SK-N-MC (cell line): Measurements from ENCODE around the gene GFOD1.

Source experiments
- DNase-seq: peaks from one replicate; pipeline ENCODE4 v3.0.0-alpha.2; 2011; ENCODE audit warnings: low read depth, low spot score
- H3K27ac ChIP-seq: fragments of 200-600 bp; sonication (generic); 2 replicates; pipeline ENCODE4 v1.5.1; 2016; ENCODE audit warnings: mixed run types
- H3K36me3 ChIP-seq: fragments of 200-600 bp; sonication (generic); 2 replicates; pipeline ENCODE4 v1.6.1; 2017; ENCODE audit warnings: antibody characterized with exemption, low read length, mixed read lengths; ENCODE audit not compliant: insufficient read depth
- H3K4me3 ChIP-seq: fragments of 200-600 bp; sonication (generic); 2 replicates; pipeline ENCODE4 v1.5.1; 2016
- H3K9ac ChIP-seq: fragments of 200-600 bp; sonication (generic); 2 replicates; pipeline ENCODE4 v1.8.0; 2017; ENCODE audit warnings: mixed run types, mixed read lengths; ENCODE audit not compliant: insufficient read length
- H3K9me3 ChIP-seq: fragments of 200-600 bp; sonication (generic); 2 replicates; pipeline ENCODE4 v1.6.1; 2017; ENCODE audit warnings: low read depth, mild to moderate bottlenecking, antibody characterized with exemption, low read length, moderate library complexity, mixed read lengths
- EZH2 ChIP-seq: fragments of 200-600 bp; sonication (generic); IDR thresholded peaks from one replicate; pipeline ENCODE4 v1.6.1; 2017; ENCODE audit warnings: antibody characterized with exemption
- FOXP2 ChIP-seq: optimal IDR thresholded peaks from 2 replicates; pipeline ENCODE3; 2011; ENCODE audit warnings: mild to moderate bottlenecking, moderate library complexity; ENCODE audit not compliant: insufficient read depth; ENCODE audit errors: extremely low read length, control extremely low read depth
- POLR2AphosphoS5 ChIP-seq: IDR thresholded peaks from 2 replicates; pipeline ENCODE4 v1.6.1; 2012; ENCODE audit warnings: mild to moderate bottlenecking, low read depth, low read length, borderline replicate concordance

Gene GFOD1

DNA sequence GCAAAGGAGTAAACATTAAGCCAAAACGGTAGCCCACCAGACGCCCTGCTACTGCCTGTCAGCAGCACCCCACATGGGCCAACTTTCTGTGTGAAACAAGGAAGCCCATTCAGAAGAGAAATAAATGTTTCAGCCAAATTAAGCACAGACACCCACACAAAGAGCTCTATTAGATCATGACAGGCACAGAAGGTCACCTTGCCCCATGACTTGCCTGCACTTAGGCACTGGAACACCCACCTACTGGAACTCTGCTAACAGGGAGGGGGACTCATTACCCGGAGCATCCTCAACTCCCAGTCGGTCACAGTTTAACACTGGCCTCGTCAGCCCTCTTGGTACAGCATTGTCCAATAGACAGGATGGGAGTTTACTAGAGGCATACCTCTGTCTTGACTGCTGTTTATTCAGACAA, 31.8 kb downstream of the GFOD1 start:
- H3K27ac ChIP-seq, result no peak overlapping the region
- no peaks in the 10 kb centered on the region for H3K9me3 ChIP-seq
- no peak overlapping the region for H3K4me3 ChIP-seq
- DNase-seq, result no peak
- H3K36me3 ChIP-seq, result no peaks in the 10 kb centered on the region; the same call in 1 of the 2 replicates
- no peak overlapping the region for H3K9ac ChIP-seq
- TF ChIP-seq FOXP2 (no peak), POLR2AphosphoS5 (no peak), EZH2 (no peak)

DNA sequence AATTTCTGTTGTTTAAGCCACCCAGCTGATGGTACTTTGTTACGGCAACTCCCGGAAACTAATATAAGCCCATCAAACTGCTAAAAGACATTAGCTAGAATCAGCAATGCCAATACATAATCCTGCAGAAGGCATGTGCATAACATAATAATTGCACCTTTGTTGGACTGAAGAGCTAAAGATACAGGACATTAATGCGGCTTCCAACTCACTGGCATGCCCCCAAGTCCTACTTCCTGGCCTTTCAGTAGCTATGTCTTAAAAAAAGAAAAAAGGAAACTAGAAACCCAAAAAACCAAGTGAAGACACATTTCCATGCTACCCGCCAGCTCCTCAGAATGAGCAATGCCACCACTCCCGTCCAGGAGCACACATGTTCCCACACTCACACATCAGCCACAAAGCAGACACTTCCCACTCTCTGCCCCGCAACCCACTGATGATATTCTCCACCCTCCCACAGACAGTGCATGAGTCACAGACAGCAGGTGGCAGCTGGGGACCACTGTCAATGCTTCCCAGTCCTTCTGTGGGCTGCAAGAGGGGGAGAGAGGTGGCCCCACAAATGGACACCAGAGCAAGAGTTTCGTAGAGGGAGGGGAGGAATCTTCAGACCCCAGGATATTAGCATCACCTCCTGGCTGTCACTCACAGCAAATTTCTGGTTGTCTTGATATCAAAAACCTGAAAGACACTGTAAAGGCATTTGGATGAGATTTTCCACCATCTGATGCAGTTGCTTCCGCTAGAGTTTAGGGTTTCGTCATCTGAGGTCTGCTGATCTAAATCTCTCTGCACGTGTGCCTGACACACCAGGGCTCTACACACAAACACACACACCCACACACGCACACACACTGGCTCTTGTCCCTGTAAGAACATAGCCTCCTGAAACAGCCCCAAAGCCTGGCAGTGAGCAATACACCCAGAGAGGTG, 32.8 kb downstream of the GFOD1 start:
- Histone ChIP-seq H3K27ac (no peak overlapping the region), H3K9me3 (no peaks in the 10 kb centered on the region), H3K9ac (no peak overlapping the region), H3K36me3 (no peaks in the 10 kb centered on the region; the same call in 1 of the 2 replicates), H3K4me3 (no peak overlapping the region)
- no peak for TF ChIP-seq POLR2AphosphoS5
- no peak for TF ChIP-seq EZH2
- no peak for TF ChIP-seq FOXP2
- no peak for DNase-seq

- DNase-seq, result no peak
- Histone ChIP-seq H3K9me3 (no peaks in the 10 kb centered on the region), H3K4me3 (no peak overlapping the region), H3K9ac (no peak overlapping the region), H3K36me3 (no peaks in the 10 kb centered on the region; the same call in 1 of the 2 replicates), H3K27ac (no peak overlapping the region)
- TF ChIP-seq EZH2, result no peak
These were observed 33.6 kb downstream of the GFOD1 start for GRCh38 chr6:13453771-13454251.

GRCh38 chr6:13453153-13453552, 34.2 kb downstream of the GFOD1 start:
- H3K27ac ChIP-seq, result no peak overlapping the region
- TF ChIP-seq POLR2AphosphoS5, result no peak
- TF ChIP-seq FOXP2, result no peak
- no peak for TF ChIP-seq EZH2
- no peak overlapping the region for H3K9ac ChIP-seq
- H3K4me3 ChIP-seq, result no peak overlapping the region
- no peaks in the 10 kb centered on the region for H3K9me3 ChIP-seq
- no peaks in the 10 kb centered on the region; the same call in 1 of the 2 replicates for H3K36me3 ChIP-seq
- no peak for DNase-seq

GRCh38 chr6:13452346-13453117, 34.9 kb downstream of the GFOD1 start:
- TF ChIP-seq FOXP2 (no peak), EZH2 (no peak), POLR2AphosphoS5 (no peak)
- DNase-seq, result no peak
- Histone ChIP-seq H3K36me3 (no peaks in the 10 kb centered on the region; the same call in 1 of the 2 replicates), H3K27ac (no peak overlapping the region), H3K4me3 (no peak overlapping the region), H3K9ac (no peak overlapping the region), H3K9me3 (no peaks in the 10 kb centered on the region)

DNA sequence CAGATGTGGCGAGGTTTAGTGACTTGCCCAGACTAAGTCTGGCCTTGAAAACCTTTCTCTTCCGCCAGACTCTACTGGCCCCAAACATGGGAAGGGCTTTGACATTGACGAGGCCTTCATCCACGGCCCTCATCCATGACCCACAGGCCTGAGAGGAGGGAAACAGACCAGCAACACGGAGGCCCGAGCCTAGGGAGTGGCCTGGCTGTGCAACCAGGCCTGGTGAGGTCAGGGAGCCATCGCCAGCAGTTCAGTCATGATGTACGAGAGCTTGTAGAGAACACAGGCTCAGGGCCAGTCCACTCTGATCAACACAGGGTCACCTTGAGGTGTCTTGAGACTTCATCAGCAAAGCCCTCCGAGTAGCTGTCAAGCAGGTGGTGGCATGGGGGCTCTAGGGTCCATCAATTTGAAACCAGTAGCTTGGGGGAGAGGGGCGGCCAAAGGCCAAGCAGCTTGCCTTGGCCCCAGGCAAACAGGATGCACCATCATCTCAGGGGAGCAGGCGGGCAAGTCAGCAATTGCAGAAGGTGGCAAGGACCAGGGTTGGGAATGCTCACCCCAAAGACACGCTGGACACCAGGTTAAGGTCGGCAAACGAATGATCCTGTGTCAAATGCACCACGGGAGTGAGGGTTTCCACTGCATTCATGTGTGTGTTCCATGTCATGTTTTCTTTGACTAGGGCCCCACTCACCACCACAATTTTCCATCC, 36.1 kb downstream of the GFOD1 start:
- Histone ChIP-seq H3K27ac (no peak overlapping the region), H3K9me3 (no peaks in the 10 kb centered on the region), H3K4me3 (no peak overlapping the region), H3K36me3 (no peaks in the 10 kb centered on the region; the same call in 1 of the 2 replicates), H3K9ac (no peak overlapping the region)
- DNase-seq, result no peak
- TF ChIP-seq FOXP2, result no peak
- TF ChIP-seq POLR2AphosphoS5, result no peak
- no peak for TF ChIP-seq EZH2

- no peak overlapping the region for H3K27ac ChIP-seq
- H3K9ac ChIP-seq, result no peak overlapping the region
- TF ChIP-seq POLR2AphosphoS5 (no peak), FOXP2 (no peak), EZH2 (no peak)
- no peaks in the 10 kb centered on the region; the same call in 1 of the 2 replicates for H3K36me3 ChIP-seq
- DNase-seq, result no peak
- H3K4me3 ChIP-seq, result no peak overlapping the region
- H3K9me3 ChIP-seq, result no peaks in the 10 kb centered on the region
These were observed 36.8 kb downstream of the GFOD1 start for GRCh38 chr6:13450628-13451027.

GRCh38 chr6:13447949-13448724, 39.3 kb downstream of the GFOD1 start:
- Histone ChIP-seq H3K36me3 (no peaks in the 10 kb centered on the region; the same call in 1 of the 2 replicates), H3K27ac (no peak overlapping the region), H3K9me3 (no peaks in the 10 kb centered on the region), H3K4me3 (no peak overlapping the region), H3K9ac (no peak overlapping the region)
- TF ChIP-seq POLR2AphosphoS5, result no peak
- no peak for TF ChIP-seq FOXP2
- TF ChIP-seq EZH2, result no peak
- peak; percentile 56 for DNase-seq
